ENCODE results near the gene AATF. TPM values are rescaled to one million over a fixed set of nuclear protein-coding genes. Genes with fewer than 3 reads are reported as not detected.

The AATF gene
- polyA plus RNA-seq, 1 donor = 33.4 TPM

DNA sequence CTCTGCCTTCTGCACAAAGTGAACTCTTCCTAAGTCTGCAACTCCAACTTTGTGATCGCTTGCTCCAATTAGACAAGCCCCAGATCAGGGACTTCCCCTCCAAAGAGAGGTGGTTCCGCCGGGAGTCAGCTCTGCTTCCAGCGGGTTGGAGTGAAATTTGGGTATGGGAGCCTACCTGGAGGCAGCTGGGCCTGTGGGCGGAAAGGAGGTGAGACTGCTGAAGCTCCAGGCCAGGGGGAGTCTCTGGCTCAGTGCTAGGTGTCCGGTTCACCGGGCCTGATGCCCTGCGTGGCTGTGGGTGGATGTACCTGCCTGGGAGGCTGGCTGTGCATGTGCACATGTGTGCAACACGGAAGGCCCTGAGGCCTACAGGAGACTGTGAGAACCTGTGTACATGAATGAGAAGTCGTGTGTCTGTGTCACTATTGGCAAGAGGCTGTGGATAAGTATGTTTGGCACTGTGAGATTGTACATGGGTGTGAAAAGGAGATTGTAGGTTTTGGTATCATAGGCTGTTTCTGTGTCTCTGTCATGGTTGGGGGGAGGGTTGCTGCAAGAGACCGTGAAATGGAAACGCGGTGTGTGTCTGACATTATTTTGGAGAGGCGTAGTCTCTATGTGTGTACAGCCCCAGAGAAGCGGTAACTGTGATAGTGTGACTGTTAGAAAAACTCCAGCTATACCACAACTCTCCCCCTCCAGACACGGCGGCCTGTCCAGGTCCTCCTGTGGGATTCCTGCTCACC, 7.3 kb upstream of the AATF start:
- Histone ChIP-seq H3K27me3 (ENCODE audit: control insufficient read depth, insufficient read depth, low read length) (peaks cover 98% of the 10 kb centered on the region), H3K9me3 (ENCODE audit: control insufficient read depth, low read depth, low read length) (peaks cover 30% of the 10 kb centered on the region), H3K36me3 (ENCODE audit: control insufficient read depth, insufficient read depth, low read length) (no peaks in the 10 kb centered on the region), H3K4me3 (ENCODE audit: low read length) (no peak overlapping the region), H3K27ac (ENCODE audit: low read length) (no peak overlapping the region), H3K4me1 (ENCODE audit: control insufficient read depth, insufficient read depth, low read length) (peaks cover 13% of the 10 kb centered on the region)
- DNase-seq = no peak
- WGBS (ENCODE audit: insufficient coverage, low lambda C conversion rate) = no CpG with 5 or more reads among the region's 17 CpGs

DNA sequence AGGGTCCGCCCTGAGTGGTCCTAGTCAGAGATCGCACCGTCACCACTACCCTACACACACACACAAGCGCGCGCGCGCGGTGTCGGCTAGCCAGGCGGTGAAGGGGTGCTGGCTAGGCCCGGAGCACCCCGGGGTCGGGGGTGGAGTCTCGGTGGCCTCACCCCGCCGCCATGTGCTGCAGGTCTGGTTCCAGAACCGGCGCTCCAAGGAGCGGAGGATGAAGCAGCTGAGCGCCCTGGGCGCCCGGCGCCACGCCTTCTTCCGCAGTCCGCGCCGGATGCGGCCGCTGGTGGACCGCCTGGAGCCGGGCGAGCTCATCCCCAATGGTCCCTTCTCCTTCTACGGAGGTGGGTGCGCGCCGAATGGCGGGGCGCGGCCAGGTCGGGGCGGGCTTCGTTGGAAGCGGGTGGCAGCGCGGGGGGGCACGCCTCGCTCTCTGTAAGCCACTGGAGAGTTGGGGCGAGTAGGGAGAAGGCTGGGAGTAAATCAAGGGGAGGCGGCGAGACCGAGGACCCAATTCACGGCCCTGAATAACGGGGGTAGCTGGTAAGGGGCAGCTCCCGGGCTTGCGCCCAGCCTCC, 6.6 kb upstream of the AATF start:
- Histone ChIP-seq H3K4me1 (ENCODE audit: control insufficient read depth, insufficient read depth, low read length) (peaks cover 9% of the 10 kb centered on the region), H3K4me3 (ENCODE audit: low read length) (no peak overlapping the region), H3K9me3 (ENCODE audit: control insufficient read depth, low read depth, low read length) (peaks cover 28% of the 10 kb centered on the region), H3K27me3 (ENCODE audit: control insufficient read depth, insufficient read depth, low read length) (peaks cover 99% of the 10 kb centered on the region), H3K27ac (ENCODE audit: low read length) (no peak overlapping the region), H3K36me3 (ENCODE audit: control insufficient read depth, insufficient read depth, low read length) (no peaks in the 10 kb centered on the region)
- no CpG with 5 or more reads among the region's 57 CpGs for WGBS (ENCODE audit: insufficient coverage, low lambda C conversion rate)
- DNase-seq = no peak

DNA sequence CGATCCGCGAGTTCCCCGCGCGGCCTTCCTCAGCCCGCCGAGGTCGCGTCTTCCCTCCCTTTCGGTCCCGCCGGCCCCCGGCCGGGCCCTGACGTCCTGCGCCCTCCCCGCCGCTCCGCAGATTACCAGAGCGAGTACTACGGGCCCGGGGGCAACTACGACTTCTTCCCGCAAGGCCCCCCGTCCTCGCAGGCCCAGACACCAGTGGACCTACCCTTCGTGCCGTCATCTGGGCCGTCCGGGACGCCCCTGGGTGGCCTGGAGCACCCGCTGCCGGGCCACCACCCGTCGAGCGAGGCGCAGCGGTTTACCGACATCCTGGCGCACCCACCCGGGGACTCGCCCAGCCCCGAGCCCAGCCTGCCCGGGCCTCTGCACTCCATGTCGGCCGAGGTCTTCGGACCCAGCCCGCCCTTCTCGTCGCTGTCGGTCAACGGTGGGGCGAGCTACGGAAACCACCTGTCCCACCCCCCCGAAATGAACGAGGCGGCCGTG, 6.1 kb upstream of the AATF start:
- no peak for DNase-seq
- no peak overlapping the region for H3K4me3 ChIP-seq (ENCODE audit: low read length)
- peaks cover 6% of the 10 kb centered on the region for H3K4me1 ChIP-seq (ENCODE audit: control insufficient read depth, insufficient read depth, low read length)
- 19% methylated on average over 4 of the region's 59 CpGs for WGBS (ENCODE audit: insufficient coverage, low lambda C conversion rate)
- H3K27ac ChIP-seq (ENCODE audit: low read length) = no peak overlapping the region
- H3K36me3 ChIP-seq (ENCODE audit: control insufficient read depth, insufficient read depth, low read length) = no peaks in the 10 kb centered on the region
- H3K27me3 ChIP-seq (ENCODE audit: control insufficient read depth, insufficient read depth, low read length) = peaks cover 99% of the 10 kb centered on the region
- peaks cover 26% of the 10 kb centered on the region for H3K9me3 ChIP-seq (ENCODE audit: control insufficient read depth, low read depth, low read length)

DNA sequence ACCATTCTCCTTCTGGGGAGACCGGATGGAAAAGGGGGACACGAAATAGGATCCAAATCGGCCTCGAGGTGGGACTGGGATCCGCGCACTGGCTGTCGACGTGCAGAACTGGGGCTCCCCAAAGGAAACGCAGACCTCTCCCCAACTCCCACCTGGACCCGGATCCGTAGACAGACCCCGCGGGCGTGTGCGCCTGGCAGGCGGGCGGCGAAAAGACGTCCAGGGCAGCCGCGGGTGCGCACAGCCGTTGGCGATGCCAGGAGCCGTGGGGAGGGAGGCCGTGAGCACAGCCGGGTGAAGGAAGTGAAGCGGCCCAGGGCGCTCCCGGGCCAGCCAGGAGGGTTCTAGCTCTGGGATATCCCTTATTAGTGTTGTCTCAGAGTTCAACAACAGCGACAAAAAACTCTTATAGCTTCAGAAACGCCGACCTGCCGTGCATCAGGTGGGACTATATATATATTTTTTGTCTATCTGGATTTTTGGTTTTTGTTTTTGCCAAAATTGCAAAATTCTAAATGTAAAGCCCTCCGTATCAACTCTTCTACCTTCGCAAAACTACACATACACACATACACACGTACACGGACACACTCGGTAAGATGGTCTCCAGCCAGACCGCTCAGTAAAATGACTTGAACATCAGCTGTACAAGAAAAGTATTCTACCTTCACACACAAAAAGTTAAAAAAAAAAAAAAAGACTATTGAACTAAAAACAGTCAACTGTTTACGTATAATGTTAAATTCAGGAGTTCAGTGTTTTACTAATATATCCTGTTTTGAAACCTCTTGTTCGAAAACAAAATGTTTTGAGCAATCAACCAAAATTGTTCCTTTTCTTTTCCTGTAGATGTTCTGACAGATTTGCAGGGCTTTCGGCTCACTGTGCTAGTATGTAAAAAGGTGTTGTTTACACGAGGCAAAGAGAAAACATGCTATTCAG, 5.2 kb upstream of the AATF start:
- peaks cover 96% of the 10 kb centered on the region for H3K27me3 ChIP-seq (ENCODE audit: control insufficient read depth, insufficient read depth, low read length)
- peaks cover 6% of the 10 kb centered on the region for H3K4me1 ChIP-seq (ENCODE audit: control insufficient read depth, insufficient read depth, low read length)
- H3K4me3 ChIP-seq (ENCODE audit: low read length) = no peak overlapping the region
- DNase-seq = no peak
- peaks cover 23% of the 10 kb centered on the region for H3K9me3 ChIP-seq (ENCODE audit: control insufficient read depth, low read depth, low read length)
- 36% methylated on average over 3 of the region's 44 CpGs for WGBS (ENCODE audit: insufficient coverage, low lambda C conversion rate)
- H3K36me3 ChIP-seq (ENCODE audit: control insufficient read depth, insufficient read depth, low read length) = no peaks in the 10 kb centered on the region
- H3K27ac ChIP-seq (ENCODE audit: low read length) = no peak overlapping the region

DNA sequence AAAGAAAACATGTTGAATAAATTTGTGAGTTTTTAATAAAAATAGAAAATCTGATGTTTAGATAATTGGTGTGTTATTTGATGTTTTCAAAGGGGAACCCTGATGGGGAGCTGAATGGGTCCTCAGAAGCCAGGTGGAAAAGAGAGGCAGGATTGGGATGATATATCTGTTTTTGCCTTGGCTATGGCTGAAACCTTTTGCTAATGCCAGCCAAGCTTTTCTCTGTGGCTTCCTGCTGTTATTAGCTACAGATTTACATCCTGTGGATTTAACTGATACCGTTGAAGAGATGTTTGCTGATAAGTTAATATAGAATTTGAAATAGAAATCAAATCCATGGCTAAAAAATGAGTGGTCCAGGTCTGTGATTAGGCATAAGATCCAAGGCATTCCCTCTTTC, 4.2 kb upstream of the AATF start:
- Histone ChIP-seq H3K36me3 (ENCODE audit: control insufficient read depth, insufficient read depth, low read length) (no peaks in the 10 kb centered on the region), H3K9me3 (ENCODE audit: control insufficient read depth, low read depth, low read length) (peaks cover 20% of the 10 kb centered on the region), H3K27me3 (ENCODE audit: control insufficient read depth, insufficient read depth, low read length) (peaks cover 86% of the 10 kb centered on the region), H3K27ac (ENCODE audit: low read length) (no peak overlapping the region), H3K4me3 (ENCODE audit: low read length) (no peak overlapping the region), H3K4me1 (ENCODE audit: control insufficient read depth, insufficient read depth, low read length) (peaks cover 6% of the 10 kb centered on the region)
- DNase-seq = no peak
- no CpG with 5 or more reads among the region's 1 CpG for WGBS (ENCODE audit: insufficient coverage, low lambda C conversion rate)

DNA sequence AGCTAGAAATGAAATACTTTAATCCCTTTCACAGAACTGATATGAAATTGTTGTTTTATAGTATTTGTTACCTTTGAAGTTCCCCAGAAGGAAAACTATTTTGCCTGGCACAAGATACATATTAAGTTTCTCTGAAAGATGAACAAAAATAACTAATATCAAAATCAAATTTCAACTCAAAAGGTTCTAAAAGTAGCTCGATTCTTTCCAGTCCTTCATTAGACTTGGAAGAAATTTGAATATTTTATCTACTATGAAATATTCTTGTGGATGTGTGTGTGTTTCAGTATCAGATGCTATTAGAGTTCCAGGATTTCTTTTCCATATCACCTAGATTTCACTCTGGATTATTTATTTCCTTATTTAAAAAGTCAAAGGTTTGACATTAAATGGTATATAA, 3.6 kb upstream of the AATF start:
- WGBS (ENCODE audit: insufficient coverage, low lambda C conversion rate) = no CpG with 5 or more reads among the region's 1 CpG
- Histone ChIP-seq H3K4me3 (ENCODE audit: low read length) (no peak overlapping the region), H3K27ac (ENCODE audit: low read length) (no peak overlapping the region), H3K27me3 (ENCODE audit: control insufficient read depth, insufficient read depth, low read length) (peaks cover 81% of the 10 kb centered on the region), H3K9me3 (ENCODE audit: control insufficient read depth, low read depth, low read length) (peaks cover 19% of the 10 kb centered on the region), H3K4me1 (ENCODE audit: control insufficient read depth, insufficient read depth, low read length) (peaks cover 9% of the 10 kb centered on the region), H3K36me3 (ENCODE audit: control insufficient read depth, insufficient read depth, low read length) (no peaks in the 10 kb centered on the region)
- no peak for DNase-seq

DNA sequence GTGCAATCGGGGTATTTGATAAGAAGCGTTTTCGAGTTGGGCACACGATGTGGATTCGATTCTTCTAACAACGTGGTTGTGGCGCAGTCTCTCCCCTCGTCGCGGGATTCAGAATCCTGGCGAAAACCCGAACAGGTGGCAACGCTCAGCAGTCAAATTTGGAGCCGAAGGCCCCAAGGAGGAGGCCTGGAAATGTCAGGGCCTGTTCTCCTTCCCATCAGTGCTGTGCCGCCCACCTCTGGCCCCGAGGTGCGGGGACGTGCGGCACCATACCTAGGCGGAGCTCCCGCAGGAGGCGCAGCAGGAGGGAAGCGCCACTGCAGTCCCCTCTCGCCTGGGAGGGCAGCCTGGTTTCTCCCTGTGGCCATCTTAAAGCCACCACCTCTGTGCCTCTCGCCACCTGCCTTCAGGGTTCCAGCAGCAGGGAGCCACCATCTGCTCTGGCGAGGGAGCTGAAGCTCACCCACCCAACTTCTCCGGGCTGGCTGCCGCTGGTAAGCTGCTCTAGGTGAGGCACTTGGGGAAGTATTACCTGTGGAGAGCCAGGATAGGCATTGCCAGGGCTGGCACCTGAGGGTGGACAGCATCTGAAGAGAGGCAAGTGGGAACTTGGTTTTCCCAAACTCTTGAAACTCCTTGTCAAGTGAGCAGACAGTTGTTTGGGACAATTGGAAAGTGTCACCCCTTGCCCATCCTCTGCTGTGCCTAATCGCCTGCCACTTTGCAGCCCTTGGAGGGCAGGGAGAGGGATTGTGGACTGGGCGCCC, 2.6 kb upstream of the AATF start:
- H3K27ac ChIP-seq (ENCODE audit: low read length) = no peak overlapping the region
- no peak overlapping the region for H3K4me3 ChIP-seq (ENCODE audit: low read length)
- H3K9me3 ChIP-seq (ENCODE audit: control insufficient read depth, low read depth, low read length) = peaks cover 14% of the 10 kb centered on the region
- no peak for DNase-seq
- H3K36me3 ChIP-seq (ENCODE audit: control insufficient read depth, insufficient read depth, low read length) = peaks cover 3% of the 10 kb centered on the region
- peaks cover 71% of the 10 kb centered on the region for H3K27me3 ChIP-seq (ENCODE audit: control insufficient read depth, insufficient read depth, low read length)
- peaks cover 15% of the 10 kb centered on the region for H3K4me1 ChIP-seq (ENCODE audit: control insufficient read depth, insufficient read depth, low read length)
- WGBS (ENCODE audit: insufficient coverage, low lambda C conversion rate) = no CpG with 5 or more reads among the region's 30 CpGs

DNA sequence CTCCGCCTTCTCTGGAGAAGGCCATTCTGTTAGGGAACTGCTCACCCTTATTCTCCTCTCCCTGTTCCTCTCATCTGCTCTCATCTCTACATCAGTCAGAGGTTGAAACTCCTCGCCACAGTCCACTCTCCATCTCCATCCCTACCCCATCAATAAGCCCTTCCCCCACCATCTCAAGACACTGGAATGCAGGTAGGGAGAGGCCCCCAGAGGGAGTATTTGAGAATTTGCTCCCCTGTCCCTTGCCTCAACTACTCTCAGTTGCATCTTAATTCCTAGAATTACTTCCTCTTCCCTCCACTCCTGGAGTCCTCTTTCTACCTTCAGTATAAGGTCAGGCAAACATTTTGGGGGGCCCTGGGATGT, 2.0 kb upstream of the AATF start:
- peaks cover 65% of the 10 kb centered on the region for H3K27me3 ChIP-seq (ENCODE audit: control insufficient read depth, insufficient read depth, low read length)
- peaks cover 15% of the 10 kb centered on the region for H3K4me1 ChIP-seq (ENCODE audit: control insufficient read depth, insufficient read depth, low read length)
- WGBS (ENCODE audit: insufficient coverage, low lambda C conversion rate) = 71% methylated on average over 1 of the region's 2 CpGs
- no peak overlapping the region for H3K27ac ChIP-seq (ENCODE audit: low read length)
- H3K4me3 ChIP-seq (ENCODE audit: low read length) = no peak overlapping the region
- H3K9me3 ChIP-seq (ENCODE audit: control insufficient read depth, low read depth, low read length) = peaks cover 14% of the 10 kb centered on the region
- H3K36me3 ChIP-seq (ENCODE audit: control insufficient read depth, insufficient read depth, low read length) = peaks cover 4% of the 10 kb centered on the region
- DNase-seq = no peak

DNA sequence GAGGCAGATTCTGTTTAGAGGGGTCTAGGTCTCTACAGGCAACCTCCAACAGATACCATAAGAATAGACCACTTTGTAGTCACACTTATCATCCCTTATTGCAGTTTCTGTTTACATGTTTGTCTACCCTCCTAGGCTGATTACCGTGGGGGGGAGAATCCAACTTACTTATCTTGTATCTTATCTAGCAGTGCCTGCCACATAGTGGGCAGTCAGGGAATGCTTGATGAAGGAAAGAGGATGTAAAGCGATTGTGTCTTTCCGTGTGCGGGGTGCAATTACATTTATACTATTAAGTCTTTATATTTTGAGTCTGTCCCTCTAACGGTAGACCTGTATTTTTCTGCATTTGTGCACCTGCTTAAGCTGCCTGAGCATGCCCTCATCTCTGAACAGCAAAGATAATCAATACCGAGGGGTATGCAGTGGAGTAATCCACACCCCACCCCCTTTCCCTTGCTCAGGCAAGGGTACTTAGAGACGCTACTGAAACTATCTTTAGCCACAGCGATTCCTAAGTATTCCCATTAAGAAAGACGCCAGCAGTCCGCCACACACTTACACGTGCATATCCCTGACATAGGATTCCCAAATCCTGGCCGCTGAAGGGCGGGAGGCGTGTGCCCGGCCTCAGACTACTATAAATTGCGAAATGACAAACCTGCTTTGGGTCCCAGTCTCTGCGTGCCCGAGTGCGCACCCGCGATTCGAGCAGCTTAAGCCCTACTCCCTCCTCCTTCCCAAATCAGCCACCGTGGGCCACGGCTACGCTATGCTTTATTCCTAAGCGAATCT, 635 bp upstream of the AATF start:
- peaks cover 16% of the 10 kb centered on the region for H3K36me3 ChIP-seq (ENCODE audit: control insufficient read depth, insufficient read depth, low read length)
- no peak for DNase-seq
- H3K4me1 ChIP-seq (ENCODE audit: control insufficient read depth, insufficient read depth, low read length) = peaks cover 15% of the 10 kb centered on the region
- no CpG with 5 or more reads among the region's 26 CpGs for WGBS (ENCODE audit: insufficient coverage, low lambda C conversion rate)
- peaks cover 51% of the 10 kb centered on the region for H3K27me3 ChIP-seq (ENCODE audit: control insufficient read depth, insufficient read depth, low read length)
- H3K4me3 ChIP-seq (ENCODE audit: low read length) = peak overlapping the region; percentile 96
- peak overlapping the region; percentile 92 for H3K27ac ChIP-seq (ENCODE audit: low read length)
- peaks cover 3% of the 10 kb centered on the region for H3K9me3 ChIP-seq (ENCODE audit: control insufficient read depth, low read depth, low read length)

Data from large intestine (tissue), 3 donors.